ENCODE results near the gene GPR78. TPM values are rescaled to one million over a fixed set of nuclear protein-coding genes. Genes with fewer than 3 reads are reported as not detected.

The GPR78 gene
- total RNA-seq, 6 donors from 2014 or later = 0.03 to 0.07 TPM; not detected in 4

- no peak overlapping the region for H3K27ac ChIP-seq
- ATAC-seq (ENCODE audit: low FRiP score in 2 of 2) (no peak), DNase-seq (peak in 1 of 2 donors; percentile 62)
- no peaks in the 10 kb centered on the region for H3K9me3 ChIP-seq
- H3K4me1 ChIP-seq = peaks cover 18 to 31% (median 20%) of the 10 kb centered on the region in 4 donors
- WGBS, 2 donors = 78 to 91% methylated on average over 15 of the region's 15 CpGs
- no peak for TF ChIP-seq POLR2A (IDR thresholded peaks at IDR 0.05)
- TF ChIP-seq CTCF (IDR thresholded peaks at IDR 0.05) = no peak
- TF ChIP-seq POLR2AphosphoS5 (IDR thresholded peaks at IDR 0.05) = no peak
- TF ChIP-seq EP300 (IDR thresholded peaks at IDR 0.05) = no peak
- H3K4me3 ChIP-seq = no peak overlapping the region
- no peaks in the 10 kb centered on the region for H3K36me3 ChIP-seq
- no peaks in the 10 kb centered on the region for H3K27me3 ChIP-seq
Observed at GRCh38 chr4:8538703-8539567, 41.3 kb upstream of the GPR78 start.

- TF ChIP-seq EP300 (IDR thresholded peaks at IDR 0.05) = no peak
- no peak for TF ChIP-seq CTCF (IDR thresholded peaks at IDR 0.05)
- TF ChIP-seq POLR2AphosphoS5 (IDR thresholded peaks at IDR 0.05) = no peak
- TF ChIP-seq POLR2A (IDR thresholded peaks at IDR 0.05) = no peak
- Histone ChIP-seq H3K4me3 (no peak overlapping the region), H3K9me3 (no peaks in the 10 kb centered on the region), H3K36me3 (no peaks in the 10 kb centered on the region), H3K27me3 (no peaks in the 10 kb centered on the region), H3K4me1 (peaks cover 12 to 26% (median 15%) of the 10 kb centered on the region in 4 donors), H3K27ac (no peak overlapping the region)
- ATAC-seq (ENCODE audit: low FRiP score in 2 of 2) (no peak), DNase-seq (no peak)
- 87 to 97% methylated on average over 5 of the region's 5 CpGs for WGBS, 2 donors
Observed at GRCh38 chr4:8539661-8540060, 40.5 kb upstream of the GPR78 start.

- WGBS, 2 donors = 77 to 88% methylated on average over 9 of the region's 9 CpGs
- no peak for TF ChIP-seq POLR2AphosphoS5 (IDR thresholded peaks at IDR 0.05)
- no peak for TF ChIP-seq POLR2A (IDR thresholded peaks at IDR 0.05)
- TF ChIP-seq CTCF (IDR thresholded peaks at IDR 0.05) = no peak
- TF ChIP-seq EP300 (IDR thresholded peaks at IDR 0.05) = no peak
- Histone ChIP-seq H3K4me1 (peaks cover 10 to 21% (median 14%) of the 10 kb centered on the region in 4 donors), H3K9me3 (no peaks in the 10 kb centered on the region), H3K27ac (no peak overlapping the region), H3K36me3 (no peaks in the 10 kb centered on the region), H3K4me3 (no peak overlapping the region), H3K27me3 (no peaks in the 10 kb centered on the region)
- DNase-seq = no peak
- ATAC-seq (ENCODE audit: low FRiP score in 2 of 2) = no peak
Observed at GRCh38 chr4:8540072-8540471, 40.1 kb upstream of the GPR78 start.

GRCh38 chr4:8540586-8540985 is 39.6 kb upstream of the GPR78 start:
- H3K27me3 ChIP-seq = no peaks in the 10 kb centered on the region
- no peaks in the 10 kb centered on the region for H3K36me3 ChIP-seq
- H3K27ac ChIP-seq = no peak overlapping the region
- ATAC-seq (ENCODE audit: low FRiP score in 2 of 2) = no peak
- H3K4me3 ChIP-seq = no peak overlapping the region
- H3K9me3 ChIP-seq = no peaks in the 10 kb centered on the region
- TF ChIP-seq POLR2A (IDR thresholded peaks at IDR 0.05) (no peak), EP300 (IDR thresholded peaks at IDR 0.05) (no peak), CTCF (IDR thresholded peaks at IDR 0.05) (no peak), POLR2AphosphoS5 (IDR thresholded peaks at IDR 0.05) (no peak)
- peaks cover 10 to 21% (median 14%) of the 10 kb centered on the region in 4 donors for H3K4me1 ChIP-seq
- DNase-seq = no peak
- WGBS, 2 donors = 93 to 95% methylated on average over 11 of the region's 11 CpGs

Measured in upper lobe of left lung (tissue), 6 donors.